Osteocyte (in vitro differentiated cells): ENCODE measurements around the gene U2AF2. TPM values are rescaled to one million over a fixed set of nuclear protein-coding genes. Genes with fewer than 3 reads are reported as not detected.

Experiments used
- DNase-seq: peaks from one replicate; pipeline ENCODE4 v3.0.0; 2021; ENCODE audit warnings: mixed read lengths; ENCODE audit not compliant: unreplicated experiment; ENCODE audit errors: extremely low spot score
- H3K27ac Mint-ChIP-seq: one replicate; pipeline ENCODE4 v1.8.0; 2021; ENCODE audit warnings: mild to moderate bottlenecking, mixed read lengths; ENCODE audit not compliant: unreplicated experiment
- H3K27me3 Mint-ChIP-seq: one replicate; pipeline ENCODE4 v1.8.0; 2021; ENCODE audit warnings: mixed read lengths; ENCODE audit not compliant: unreplicated experiment
- H3K36me3 Mint-ChIP-seq: one replicate; pipeline ENCODE4 v1.8.0; 2021; ENCODE audit warnings: mixed read lengths; ENCODE audit not compliant: unreplicated experiment
- H3K4me1 Mint-ChIP-seq: one replicate; pipeline ENCODE4 v1.8.0; 2021; ENCODE audit warnings: mixed read lengths; ENCODE audit not compliant: unreplicated experiment
- H3K4me3 Mint-ChIP-seq: one replicate; pipeline ENCODE4 v1.8.0; 2021; ENCODE audit warnings: mild to moderate bottlenecking, moderate library complexity, mixed read lengths; ENCODE audit not compliant: unreplicated experiment
- H3K9me3 Mint-ChIP-seq: one replicate; pipeline ENCODE4 v1.8.0; 2021; ENCODE audit warnings: mixed read lengths; ENCODE audit not compliant: unreplicated experiment
- CTCF ChIP-seq: fragments of 200-600 bp; sonication (generic); IDR thresholded peaks from 2 replicates; pipeline ENCODE4 v1.5.0; 2021; ENCODE audit warnings: antibody characterized with exemption, mild to moderate bottlenecking, moderate library complexity
- total RNA-seq: library from RNA; stranded (reverse); gene quantifications from 2 replicates; pipeline ENCODE4 v1.2.1, GENCODE V29; 2021

The U2AF2 gene
- total RNA-seq, 1 donor from 2014 or later, result 189 TPM

GRCh38 chr19:55606817-55607216 lies 48.0 kb upstream of the U2AF2 start:
- DNase-seq, result no peak
- H3K27ac Mint-ChIP-seq, result peak overlapping the region; percentile 13
- H3K4me1 Mint-ChIP-seq, result peaks cover 30% of the 10 kb centered on the region
- peaks cover 9% of the 10 kb centered on the region for H3K36me3 Mint-ChIP-seq
- no peaks in the 10 kb centered on the region for H3K9me3 Mint-ChIP-seq
- TF ChIP-seq CTCF, result no peak
- no peaks in the 10 kb centered on the region for H3K27me3 Mint-ChIP-seq
- H3K4me3 Mint-ChIP-seq, result peak overlapping the region; percentile 91

- H3K4me3 Mint-ChIP-seq, result no peak overlapping the region
- H3K27ac Mint-ChIP-seq, result no peak overlapping the region
- peaks cover 26% of the 10 kb centered on the region for H3K4me1 Mint-ChIP-seq
These were observed 45.5 kb upstream of the U2AF2 start for GRCh38 chr19:55609326-55609725.

GRCh38 chr19:55611300-55611982 lies 43.4 kb upstream of the U2AF2 start:
- no peaks in the 10 kb centered on the region for H3K9me3 Mint-ChIP-seq
- peaks cover 9% of the 10 kb centered on the region for H3K36me3 Mint-ChIP-seq
- no peaks in the 10 kb centered on the region for H3K27me3 Mint-ChIP-seq
- DNase-seq, result no peak
- H3K4me3 Mint-ChIP-seq, result no peak overlapping the region
- H3K27ac Mint-ChIP-seq, result no peak overlapping the region
- TF ChIP-seq CTCF, result no peak
- peaks cover 16% of the 10 kb centered on the region for H3K4me1 Mint-ChIP-seq

More at GRCh38 chr19:55609326-55609725, 45.5 kb upstream of the U2AF2 start:
- peaks cover 9% of the 10 kb centered on the region for H3K36me3 Mint-ChIP-seq
- no peak for TF ChIP-seq CTCF
- DNase-seq, result no peak
- no peaks in the 10 kb centered on the region for H3K9me3 Mint-ChIP-seq
- H3K27me3 Mint-ChIP-seq, result no peaks in the 10 kb centered on the region

- H3K27me3 Mint-ChIP-seq, result no peaks in the 10 kb centered on the region
- H3K4me3 Mint-ChIP-seq, result no peak overlapping the region
- no peak overlapping the region for H3K27ac Mint-ChIP-seq
- peaks cover 11% of the 10 kb centered on the region for H3K36me3 Mint-ChIP-seq
- peaks cover 9% of the 10 kb centered on the region for H3K4me1 Mint-ChIP-seq
- H3K9me3 Mint-ChIP-seq, result no peaks in the 10 kb centered on the region
- no peak for TF ChIP-seq CTCF
- DNase-seq, result no peak
These were observed 42.7 kb upstream of the U2AF2 start for GRCh38 chr19:55611983-55612645.

- H3K27ac Mint-ChIP-seq, result no peak overlapping the region
- DNase-seq, result no peak
- no peaks in the 10 kb centered on the region for H3K9me3 Mint-ChIP-seq
- no peaks in the 10 kb centered on the region for H3K27me3 Mint-ChIP-seq
- H3K4me1 Mint-ChIP-seq, result no peaks in the 10 kb centered on the region
- no peak for TF ChIP-seq CTCF
- H3K36me3 Mint-ChIP-seq, result peaks cover 18% of the 10 kb centered on the region
- no peak overlapping the region for H3K4me3 Mint-ChIP-seq
These were observed 41.4 kb upstream of the U2AF2 start for GRCh38 chr19:55613396-55613795.
